CD4-positive, alpha-beta T cell (primary cell): ENCODE measurements around the gene AP3B1. TPM values are rescaled to one million over a fixed set of nuclear protein-coding genes. Genes with fewer than 3 reads are reported as not detected.

Experiments used
- ATAC-seq: fragments of 200-7000 bp; cut with Tn5 transposase; one replicate; pipeline ENCODE4 v1.10.0; 2022; ENCODE audit warnings: mild to moderate bottlenecking; ENCODE audit not compliant: poor library complexity
- CTCF ChIA-PET: fragments of 350-600 bp; sonication (Branson Sonifier 250); formaldehyde crosslinking; loops from one replicate; lab custom pipeline; 2021; ENCODE audit warnings: antibody characterized with exemption, inconsistent platforms; lab: Charles Lee
- POLR2A ChIA-PET: fragments of 350-600 bp; sonication (Branson Sonifier 250); formaldehyde crosslinking; loops from one replicate; lab custom pipeline; 2021; ENCODE audit warnings: antibody characterized with exemption, inconsistent platforms; lab: Charles Lee
- DNase-seq, 14 experiments: peaks; one replicate each; pipeline ENCODE4 v3.0.0-alpha.2; 2013 to 2020; ENCODE audit warnings: mixed read lengths in 2 of 14
- H3K27ac ChIP-seq, 2 donors: one replicate each; pipeline versions ENCODE4 v1.5.1 to v1.7.0; 2013; ENCODE audit warnings: low read length in 2 of 2, low read depth in 1 of 2, mild to moderate bottlenecking in 1 of 2
- H3K27me3 ChIP-seq, 2 experiments: 1 replicate in 1 of 2; 2 replicates in 1 of 2; pipeline versions ENCODE4 v1.6.1 to v1.7.0; 2013; ENCODE audit warnings: low read length in 2 of 2, control low read depth in 1 of 2, mild to moderate bottlenecking in 1 of 2, moderate library complexity in 1 of 2; ENCODE audit not compliant: insufficient read depth in 2 of 2, control insufficient read depth in 1 of 2
- H3K36me3 ChIP-seq: one replicate; pipeline ENCODE4 v1.6.1; 2013; ENCODE audit warnings: low read length, control low read depth; ENCODE audit not compliant: insufficient read depth
- H3K4me1 ChIP-seq: one replicate; pipeline ENCODE4 v1.6.1; 2013; ENCODE audit warnings: low read length, control low read depth; ENCODE audit not compliant: insufficient read depth
- H3K4me3 ChIP-seq: one replicate; pipeline ENCODE4 v1.5.1; 2013; ENCODE audit warnings: mild to moderate bottlenecking, low read length, moderate library complexity
- H3K9me3 ChIP-seq, 2 experiments: 1 replicate in 1 of 2; 2 replicates in 1 of 2; pipeline versions ENCODE4 v1.6.1 to v1.7.0; 2013; ENCODE audit warnings: low read length in 2 of 2, mild to moderate bottlenecking in 2 of 2, control low read depth in 1 of 2, moderate library complexity in 1 of 2; ENCODE audit not compliant: control insufficient read depth in 1 of 2, insufficient read depth in 1 of 2
- H3K27ac Mint-ChIP-seq: one replicate; pipeline ENCODE4 v1.8.0; 2020; ENCODE audit warnings: mixed read lengths
- H3K27me3 Mint-ChIP-seq: one replicate; pipeline ENCODE4 v1.8.0; 2021; ENCODE audit warnings: mixed read lengths
- H3K36me3 Mint-ChIP-seq: one replicate; pipeline ENCODE4 v1.8.0; 2021; ENCODE audit warnings: low read depth, mixed read lengths
- H3K4me1 Mint-ChIP-seq: one replicate; pipeline ENCODE4 v1.8.0; 2021; ENCODE audit warnings: low read depth, mixed read lengths
- H3K4me3 Mint-ChIP-seq: one replicate; pipeline ENCODE4 v1.8.0; 2020; ENCODE audit warnings: mild to moderate bottlenecking, mixed read lengths
- H3K9me3 Mint-ChIP-seq: one replicate; pipeline ENCODE4 v1.8.0; 2020; ENCODE audit warnings: mixed read lengths
- CTCF ChIP-seq: fragments of 200-600 bp; IDR thresholded peaks from one replicate; pipeline ENCODE4 v1.8.0; 2022; ENCODE audit warnings: antibody characterized with exemption, mild to moderate bottlenecking
- intact Hi-C, 2 experiments: fragments of 100-400 bp; cut with DNase I in 1 of 2; cut with micrococcal nuclease in 1 of 2; formaldehyde crosslinking; loops; one replicate each; pipeline versions ENCODE4 v1.15.1 to v1.9.0; 2023 to 2025; cut with DNase I, micrococcal nuclease
- total RNA-seq, 174 experiments: library from RNA in 2 of 174; stranded (reverse) in 2 of 174; gene quantifications; one replicate each; pipeline ENCODE4 v1.2.3 and lab custom pipeline; 2021 to 2026

AP3B1 gene
- total RNA-seq, 2 experiments from 2014 or later: 24.5 to 24.6 TPM

- Histone ChIP-seq H3K27me3 (no peaks in the 10 kb centered on the region), H3K36me3 (peaks cover 5% of the 10 kb centered on the region), H3K4me3 (no peak overlapping the region), H3K9me3 (no peaks in the 10 kb centered on the region), H3K27ac (no peak overlapping the region), H3K4me1 (peaks cover 8% of the 10 kb centered on the region)
- intact Hi-C loops: no loop called here
- Mint-ChIP-seq H3K9me3 (no peaks in the 10 kb centered on the region), H3K27me3 (no peaks in the 10 kb centered on the region), H3K27ac (no peak overlapping the region), H3K4me1 (peaks cover 73% of the 10 kb centered on the region), H3K4me3 (no peak overlapping the region), H3K36me3 (no peaks in the 10 kb centered on the region)
- DNase-seq: no peak
- ChIA-PET POLR2A (no interaction called here), CTCF (no interaction called here)
- no peak for TF ChIP-seq CTCF
- no peak for ATAC-seq
These were observed 6.3 kb downstream of the AP3B1 start for GRCh38 chr5:78288246-78288645.

GRCh38 chr5:78287833-78288232 is 6.7 kb downstream of the AP3B1 start:
- no peaks in the 10 kb centered on the region for H3K9me3 Mint-ChIP-seq
- intact Hi-C loops: no loop called here
- H3K4me3 Mint-ChIP-seq: no peak overlapping the region
- peaks cover 5% of the 10 kb centered on the region for H3K36me3 ChIP-seq
- no peaks in the 10 kb centered on the region for H3K36me3 Mint-ChIP-seq
- H3K27me3 ChIP-seq: no peaks in the 10 kb centered on the region
- ATAC-seq: no peak
- POLR2A ChIA-PET: interaction anchor here (1.9 kb wide), 1 partner anchor 73 kb away, joined by 8 read pairs; the partner anchor contains the start of gene SCAMP1
- no peaks in the 10 kb centered on the region for H3K9me3 ChIP-seq
- no peak overlapping the region for H3K4me3 ChIP-seq
- no peak for TF ChIP-seq CTCF
- H3K27me3 Mint-ChIP-seq: no peaks in the 10 kb centered on the region
- no peak overlapping the region for H3K27ac ChIP-seq
- peak in 2 of 14 experiments; percentile 20 to 46 for DNase-seq
- peaks cover 78% of the 10 kb centered on the region for H3K4me1 Mint-ChIP-seq
- no peak overlapping the region for H3K27ac Mint-ChIP-seq
- CTCF ChIA-PET: no interaction called here
- H3K4me1 ChIP-seq: peaks cover 6% of the 10 kb centered on the region

- Histone ChIP-seq H3K9me3 (no peaks in the 10 kb centered on the region), H3K4me3 (no peak overlapping the region), H3K36me3 (no peaks in the 10 kb centered on the region), H3K27me3 (no peaks in the 10 kb centered on the region), H3K27ac (no peak overlapping the region), H3K4me1 (peaks cover 4% of the 10 kb centered on the region)
- no peaks in the 10 kb centered on the region for H3K36me3 Mint-ChIP-seq
- peaks cover 72% of the 10 kb centered on the region for H3K4me1 Mint-ChIP-seq
- no peak overlapping the region for H3K27ac Mint-ChIP-seq
- POLR2A ChIA-PET: interaction anchor here (1.3 to 1.9 kb wide), 2 partner anchors 8 to 73 kb away, joined by 3 to 8 read pairs; partner anchors contain the start of gene SCAMP1
- intact Hi-C loops: no loop called here
- ATAC-seq: no peak
- CTCF ChIA-PET: interaction anchor here (0.7 kb wide), 1 partner anchor 44 kb away, joined by 3 read pairs; no protein-coding TSS in a partner anchor
- no peak for DNase-seq
- no peak overlapping the region for H3K4me3 Mint-ChIP-seq
- H3K27me3 Mint-ChIP-seq: no peaks in the 10 kb centered on the region
- no peaks in the 10 kb centered on the region for H3K9me3 Mint-ChIP-seq
- no peak for TF ChIP-seq CTCF
These were observed 7.3 kb downstream of the AP3B1 start for GRCh38 chr5:78287169-78287568.
